Coronary artery (tissue), 2 donors: ENCODE measurements around the gene RASL10B.

Source experiments
- DNase-seq: peaks from one replicate; pipeline ENCODE4 v3.0.0-alpha.2; 2017; ENCODE audit warnings: low spot score
- H3K27ac ChIP-seq, 2 donors: fragments of 200-600 bp; sonication (generic); one replicate each; pipeline ENCODE4 v1.5.1; 2016 to 2019
- H3K4me3 ChIP-seq: fragments of 200-600 bp; sonication (generic); 2 replicates; pipeline ENCODE4 v1.5.1; 2016; ENCODE audit warnings: mild to moderate bottlenecking, moderate library complexity
- CTCF ChIP-seq: fragments of 200-600 bp; sonication (generic); IDR thresholded peaks from one replicate; pipeline ENCODE4 v1.5.1; 2019; ENCODE audit warnings: antibody characterized with exemption

Gene RASL10B, protein sequence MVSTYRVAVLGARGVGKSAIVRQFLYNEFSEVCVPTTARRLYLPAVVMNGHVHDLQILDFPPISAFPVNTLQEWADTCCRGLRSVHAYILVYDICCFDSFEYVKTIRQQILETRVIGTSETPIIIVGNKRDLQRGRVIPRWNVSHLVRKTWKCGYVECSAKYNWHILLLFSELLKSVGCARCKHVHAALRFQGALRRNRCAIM

DNA sequence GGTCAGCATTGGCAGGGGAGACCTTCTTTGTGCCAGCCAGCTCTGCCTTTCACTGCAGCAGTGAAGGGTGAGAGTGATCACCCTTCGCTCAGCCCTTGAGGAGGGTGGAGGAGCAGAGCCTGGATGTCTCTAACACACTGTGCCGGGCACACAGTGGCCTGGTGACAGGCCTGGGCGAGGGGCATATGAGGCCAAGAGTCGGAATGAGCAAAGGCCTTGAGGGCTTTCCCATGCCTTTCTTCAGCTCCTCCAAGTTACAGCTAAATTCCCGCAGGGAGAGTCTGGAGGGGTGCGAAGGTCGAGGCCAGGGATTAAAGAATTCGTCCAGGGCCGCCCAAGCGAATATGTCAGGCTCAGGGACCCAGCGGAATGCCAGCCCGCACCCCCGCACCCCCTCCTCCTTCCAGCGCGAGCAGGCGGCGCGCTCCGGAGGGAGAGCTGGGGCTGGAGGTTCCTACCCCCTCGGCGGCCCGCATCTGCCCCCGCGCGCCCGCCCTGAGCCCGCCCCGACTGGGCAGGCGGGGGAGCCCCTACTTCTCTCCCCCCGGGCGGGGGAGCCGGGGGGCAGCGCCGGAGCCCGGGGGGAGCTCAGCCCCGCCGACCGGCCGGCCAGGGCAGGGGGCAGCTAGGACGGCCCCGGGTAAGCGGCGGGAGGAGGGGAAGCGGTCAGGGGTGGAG, at the start of gene RASL10B:
Gene RASL10B (plus strand): TSS at position 401 of the 678 bp plus-strand sequence. CDS start 3,546 bp downstream, outside the sequence.
- Histone ChIP-seq H3K27ac (no peak within 1 kb of the TSS), H3K4me3 (peak within 1 kb of the TSS; percentile 84)
- no peak for DNase-seq
- no peak for TF ChIP-seq CTCF

DNA sequence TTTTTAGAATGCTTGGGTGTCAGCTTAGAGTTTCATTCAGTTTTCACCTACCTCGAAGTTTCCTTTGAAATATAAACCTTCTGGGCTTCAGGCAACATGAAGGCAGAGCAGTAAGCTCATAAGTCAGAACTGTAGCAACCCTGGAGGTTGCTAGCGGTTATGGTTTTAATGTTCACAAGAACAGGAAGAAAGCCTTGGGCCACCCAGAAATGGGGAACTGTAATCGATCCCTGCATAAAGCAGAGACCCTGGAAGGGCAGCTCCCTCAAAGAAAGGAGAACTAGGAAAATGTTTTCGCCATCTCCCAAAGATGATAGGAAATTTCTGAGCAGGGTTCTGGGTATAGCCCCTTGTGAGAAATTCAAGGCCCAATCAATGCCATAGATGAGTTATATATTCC, 47.8 kb upstream of the RASL10B start:
- DNase-seq, result no peak
- no peak overlapping the region for H3K27ac ChIP-seq
- H3K4me3 ChIP-seq, result no peak overlapping the region

DNA sequence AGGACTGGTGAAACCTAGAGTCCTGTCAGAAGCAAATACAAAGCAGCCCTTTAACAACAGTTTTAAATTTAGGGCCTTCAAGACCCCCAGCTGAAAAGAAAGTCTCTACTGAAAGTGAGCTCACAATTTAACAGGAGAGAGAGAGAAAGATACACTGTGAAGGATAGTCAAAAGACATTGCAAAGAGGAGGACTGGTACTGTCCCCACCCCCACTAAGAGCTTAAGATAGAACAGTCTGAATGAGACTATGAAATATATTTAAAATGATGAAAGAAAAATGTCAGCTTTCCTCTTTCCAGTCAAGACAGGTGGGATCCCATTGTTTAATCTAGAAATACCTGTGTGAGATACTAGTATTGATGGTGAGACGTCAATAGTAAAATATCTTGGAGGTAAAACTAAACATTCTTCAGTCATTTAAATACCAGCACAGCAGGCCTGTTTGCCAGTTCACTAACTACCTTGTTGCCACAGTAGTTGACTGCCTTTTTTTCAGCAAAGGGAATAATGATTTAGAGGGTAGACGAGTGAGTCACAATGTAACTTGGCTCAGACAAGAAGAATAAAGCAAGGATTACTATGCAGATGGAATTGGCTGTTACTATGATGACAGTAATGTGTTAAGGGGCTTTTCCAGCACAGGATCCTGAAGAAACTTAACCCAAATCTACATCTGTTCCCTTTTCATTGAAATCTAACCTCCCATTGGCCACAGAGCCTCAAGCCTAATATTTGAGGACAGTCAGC, 47.2 kb upstream of the RASL10B start:
- H3K4me3 ChIP-seq, result no peak overlapping the region
- DNase-seq, result no peak
- no peak overlapping the region for H3K27ac ChIP-seq
- TF ChIP-seq CTCF, result no peak

More for the DNA sequence above, 47.8 kb upstream of the RASL10B start:
- no peak for TF ChIP-seq CTCF

DNA sequence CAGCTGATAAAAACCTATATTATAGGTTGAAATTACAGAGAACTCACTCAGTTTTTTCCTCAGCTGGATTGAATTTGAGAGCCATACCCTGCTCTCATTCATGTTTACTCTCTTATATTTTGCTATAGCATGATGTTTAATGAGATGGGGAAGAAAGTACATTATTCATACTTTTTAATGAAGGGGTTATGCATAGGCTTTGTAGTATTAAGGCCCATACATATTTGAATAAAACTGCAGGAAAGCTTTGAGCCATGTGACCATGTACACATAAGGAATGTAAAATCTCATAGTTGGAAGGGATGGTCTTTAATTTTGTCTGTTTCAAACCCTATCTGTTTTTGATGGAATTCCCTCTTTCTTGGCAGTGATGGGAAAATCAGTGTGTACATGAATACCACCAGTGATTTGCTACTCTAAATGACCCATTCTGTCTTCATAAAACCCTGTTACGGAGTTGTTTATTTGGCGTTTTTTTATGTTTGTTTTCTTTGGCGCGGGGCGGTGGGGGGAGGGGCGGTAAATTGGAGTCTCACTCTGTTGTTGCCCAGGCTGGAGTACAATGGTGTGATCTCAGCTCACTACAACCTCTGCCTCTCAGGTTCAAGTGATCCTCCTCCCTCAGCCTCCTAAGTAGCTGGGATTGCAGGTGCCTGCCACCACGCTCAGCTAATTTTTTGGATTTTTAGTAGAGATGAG, 38.8 kb upstream of the RASL10B start:
- no peak for TF ChIP-seq CTCF
- no peak for DNase-seq
- Histone ChIP-seq H3K4me3 (no peak overlapping the region), H3K27ac (no peak overlapping the region)

DNA sequence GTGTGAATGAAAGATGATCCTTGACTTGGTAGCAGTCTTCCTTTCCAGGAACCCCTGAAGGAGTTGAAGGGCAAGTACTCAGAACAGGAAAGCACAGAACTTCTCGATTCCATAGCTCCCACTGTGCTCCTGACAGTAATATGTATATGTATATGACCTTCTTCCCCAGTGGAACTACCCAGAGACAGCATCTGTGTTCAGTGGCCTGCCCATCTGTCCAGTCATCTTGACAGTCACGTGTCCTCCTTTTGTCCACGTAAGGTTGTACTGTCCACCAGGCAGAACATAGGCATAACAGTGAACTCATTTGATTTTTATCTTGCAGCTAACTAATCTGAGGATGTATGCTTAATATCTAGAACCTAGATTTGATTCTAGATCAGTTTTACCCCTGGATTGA, 37.8 kb upstream of the RASL10B start:
- Histone ChIP-seq H3K27ac (no peak overlapping the region), H3K4me3 (no peak overlapping the region)
- no peak for DNase-seq
- TF ChIP-seq CTCF, result no peak

DNA sequence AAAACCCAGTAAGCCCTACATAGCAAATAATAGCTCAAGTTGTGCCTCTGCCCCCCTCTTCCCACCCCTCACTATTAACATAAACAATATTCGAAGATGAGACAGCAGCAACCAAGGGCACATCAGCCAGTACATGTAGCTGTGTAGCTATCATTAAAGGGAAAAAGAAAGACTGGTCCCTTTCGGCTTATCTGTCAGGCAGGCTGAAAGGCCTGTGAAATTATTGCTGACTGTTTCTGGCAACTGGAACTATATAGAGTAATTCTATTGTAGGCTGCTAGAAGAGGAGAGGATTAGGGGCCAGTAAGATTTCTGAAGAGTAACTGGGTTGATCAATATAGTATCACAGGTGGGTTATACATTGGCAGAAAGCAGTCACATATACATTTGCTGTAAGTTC, 36.5 kb upstream of the RASL10B start:
- no peak for DNase-seq
- Histone ChIP-seq H3K4me3 (no peak overlapping the region), H3K27ac (no peak overlapping the region)
- TF ChIP-seq CTCF, result no peak
